HUES48 (cell line): Measurements from ENCODE around the gene LCN12.

Experiments
- H3K27ac ChIP-seq: one replicate; pipeline ENCODE4 v1.7.0; 2013; ENCODE audit warnings: low read depth, low read length, inconsistent platforms
- H3K27me3 ChIP-seq: 2 replicates; pipeline ENCODE4 v1.6.1; 2013; ENCODE audit warnings: mild to moderate bottlenecking, low read length; ENCODE audit not compliant: control insufficient read depth, insufficient read depth
- H3K36me3 ChIP-seq: 2 replicates; pipeline ENCODE4 v1.6.1; 2013; ENCODE audit warnings: low read length; ENCODE audit not compliant: control insufficient read depth, insufficient read depth
- H3K4me1 ChIP-seq: 2 replicates; pipeline ENCODE4 v1.6.1; 2013; ENCODE audit warnings: mild to moderate bottlenecking, low read length; ENCODE audit not compliant: control insufficient read depth, insufficient read depth
- H3K4me3 ChIP-seq: 2 replicates; pipeline ENCODE4 v1.5.1; 2013; ENCODE audit warnings: mild to moderate bottlenecking, low read depth, low read length
- H3K9ac ChIP-seq: 2 replicates; pipeline ENCODE4 v1.6.1; 2013; ENCODE audit warnings: mild to moderate bottlenecking, low read depth, low read length, moderate library complexity
- H3K9me3 ChIP-seq: 2 replicates; pipeline ENCODE4 v1.6.1; 2013; ENCODE audit warnings: low read length; ENCODE audit not compliant: control insufficient read depth, insufficient read depth

The LCN12 gene

GRCh38 chr9:136928591-136928990, 23.5 kb upstream of the LCN12 start:
- Histone ChIP-seq H3K4me1 (peaks cover under 1% of the 10 kb centered on the region; the same call in 1 of the 2 replicates), H3K36me3 (peaks cover 55% of the 10 kb centered on the region), H3K27ac (no peak overlapping the region), H3K9ac (no peak overlapping the region), H3K4me3 (no peak overlapping the region), H3K27me3 (no peaks in the 10 kb centered on the region), H3K9me3 (no peaks in the 10 kb centered on the region)

- Histone ChIP-seq H3K4me1 (peaks cover 5% of the 10 kb centered on the region; the same call in 1 of the 2 replicates), H3K36me3 (peaks cover 44% of the 10 kb centered on the region)
Measured at GRCh38 chr9:136930014-136930413, 22.1 kb upstream of the LCN12 start.

GRCh38 chr9:136931611-136932130, 20.4 kb upstream of the LCN12 start:
- H3K27ac ChIP-seq, result no peak overlapping the region
- H3K27me3 ChIP-seq, result no peaks in the 10 kb centered on the region
- peaks cover 29% of the 10 kb centered on the region for H3K36me3 ChIP-seq
- no peaks in the 10 kb centered on the region for H3K9me3 ChIP-seq
- H3K4me3 ChIP-seq, result no peak overlapping the region
- H3K9ac ChIP-seq, result no peak overlapping the region
- H3K4me1 ChIP-seq, result peaks cover 5% of the 10 kb centered on the region; the same call in 1 of the 2 replicates

More at GRCh38 chr9:136930014-136930413, 22.1 kb upstream of the LCN12 start:
- Histone ChIP-seq H3K9ac (no peak overlapping the region), H3K27ac (no peak overlapping the region), H3K27me3 (no peaks in the 10 kb centered on the region), H3K9me3 (no peaks in the 10 kb centered on the region), H3K4me3 (no peak overlapping the region)

GRCh38 chr9:136934277-136934676, 17.8 kb upstream of the LCN12 start:
- H3K36me3 ChIP-seq, result peaks cover 8% of the 10 kb centered on the region; the same call in 1 of the 2 replicates

GRCh38 chr9:136935651-136936050, 16.4 kb upstream of the LCN12 start:
- Histone ChIP-seq H3K9me3 (no peaks in the 10 kb centered on the region), H3K9ac (no peak overlapping the region), H3K4me3 (no peak overlapping the region), H3K4me1 (peaks cover 5% of the 10 kb centered on the region; the same call in 1 of the 2 replicates), H3K27me3 (no peaks in the 10 kb centered on the region), H3K27ac (no peak overlapping the region), H3K36me3 (peaks cover 18% of the 10 kb centered on the region)

More at GRCh38 chr9:136934277-136934676, 17.8 kb upstream of the LCN12 start:
- no peak overlapping the region for H3K27ac ChIP-seq
- no peaks in the 10 kb centered on the region for H3K27me3 ChIP-seq
- no peak overlapping the region for H3K4me3 ChIP-seq
- H3K9ac ChIP-seq, result no peak overlapping the region
- H3K4me1 ChIP-seq, result peaks cover 5% of the 10 kb centered on the region; the same call in 1 of the 2 replicates
- no peaks in the 10 kb centered on the region for H3K9me3 ChIP-seq

GRCh38 chr9:136936645-136937170, 15.4 kb upstream of the LCN12 start:
- Histone ChIP-seq H3K27me3 (no peaks in the 10 kb centered on the region), H3K27ac (no peak overlapping the region), H3K36me3 (peaks cover 29% of the 10 kb centered on the region), H3K9me3 (no peaks in the 10 kb centered on the region), H3K4me3 (no peak overlapping the region), H3K4me1 (peaks cover 5% of the 10 kb centered on the region; the same call in 1 of the 2 replicates), H3K9ac (no peak overlapping the region)

- Histone ChIP-seq H3K4me3 (no peak overlapping the region), H3K4me1 (peaks cover 5% of the 10 kb centered on the region; the same call in 1 of the 2 replicates), H3K9me3 (no peaks in the 10 kb centered on the region), H3K27me3 (no peaks in the 10 kb centered on the region), H3K36me3 (peaks cover 35% of the 10 kb centered on the region), H3K9ac (no peak overlapping the region), H3K27ac (no peak overlapping the region)
Measured at GRCh38 chr9:136937186-136938001, 14.7 kb upstream of the LCN12 start.

GRCh38 chr9:136939431-136939995, 12.6 kb upstream of the LCN12 start:
- H3K27ac ChIP-seq, result no peak overlapping the region
- peaks cover 34% of the 10 kb centered on the region for H3K36me3 ChIP-seq
- H3K9me3 ChIP-seq, result no peaks in the 10 kb centered on the region
- no peak overlapping the region for H3K9ac ChIP-seq
- no peaks in the 10 kb centered on the region for H3K4me1 ChIP-seq
- H3K4me3 ChIP-seq, result no peak overlapping the region
- no peaks in the 10 kb centered on the region for H3K27me3 ChIP-seq

- Histone ChIP-seq H3K27me3 (no peaks in the 10 kb centered on the region), H3K27ac (no peak overlapping the region), H3K36me3 (peaks cover 34% of the 10 kb centered on the region), H3K4me1 (no peaks in the 10 kb centered on the region), H3K4me3 (no peak overlapping the region), H3K9me3 (no peaks in the 10 kb centered on the region), H3K9ac (no peak overlapping the region)
Measured at GRCh38 chr9:136939996-136940525, 12.0 kb upstream of the LCN12 start.

- H3K27ac ChIP-seq, result no peak overlapping the region
- H3K9ac ChIP-seq, result no peak overlapping the region
- H3K4me1 ChIP-seq, result no peaks in the 10 kb centered on the region
- no peak overlapping the region for H3K4me3 ChIP-seq
- no peaks in the 10 kb centered on the region for H3K9me3 ChIP-seq
- no peaks in the 10 kb centered on the region for H3K27me3 ChIP-seq
- peaks cover 34% of the 10 kb centered on the region for H3K36me3 ChIP-seq
Measured at GRCh38 chr9:136940526-136941230, 11.4 kb upstream of the LCN12 start.
